GM19240 (cell line): Measurements from ENCODE around the gene TPP2.

Experiments used
- DNase-seq: peaks from one replicate; pipeline ENCODE4 v3.0.0; 2011; ENCODE audit warnings: low spot score; ENCODE audit not compliant: insufficient read length

Gene TPP2

GRCh38 chr13:102593466-102593865, 3.3 kb upstream of the TPP2 start:
- no peak for DNase-seq

GRCh38 chr13:102597029-102597961, 509 bp downstream of the TPP2 start:
- DNase-seq, result no peak

- DNase-seq, result no peak
Measured at GRCh38 chr13:102598061-102598460, 1.3 kb downstream of the TPP2 start.

GRCh38 chr13:102599426-102600012, 2.7 kb downstream of the TPP2 start:
- DNase-seq, result no peak

GRCh38 chr13:102606537-102607309, 9.9 kb downstream of the TPP2 start:
- DNase-seq, result no peak

GRCh38 chr13:102608974-102609373, 12.2 kb downstream of the TPP2 start:
- no peak for DNase-seq

- DNase-seq, result no peak
Measured at GRCh38 chr13:102609696-102610095, 12.9 kb downstream of the TPP2 start.

GRCh38 chr13:102610296-102610895, 13.6 kb downstream of the TPP2 start:
- no peak for DNase-seq

- DNase-seq, result no peak
Measured at GRCh38 chr13:102617697-102618350, 21.0 kb downstream of the TPP2 start.

GRCh38 chr13:102620516-102620915, 23.7 kb downstream of the TPP2 start:
- no peak for DNase-seq

- DNase-seq, result no peak
Measured at GRCh38 chr13:102626928-102627327, 30.1 kb downstream of the TPP2 start.

- DNase-seq, result no peak
Measured at GRCh38 chr13:102628559-102628958, 31.8 kb downstream of the TPP2 start.

- no peak for DNase-seq
Measured at GRCh38 chr13:102631198-102631597, 34.4 kb downstream of the TPP2 start.

- no peak for DNase-seq
Measured at GRCh38 chr13:102638741-102639140, 42.0 kb downstream of the TPP2 start.

- DNase-seq, result no peak
Measured at GRCh38 chr13:102642029-102642428, 45.2 kb downstream of the TPP2 start.

GRCh38 chr13:102642475-102642874, 45.7 kb downstream of the TPP2 start:
- no peak for DNase-seq

GRCh38 chr13:102643656-102644055, 46.9 kb downstream of the TPP2 start:
- no peak for DNase-seq

GRCh38 chr13:102645701-102646100, 48.9 kb downstream of the TPP2 start:
- DNase-seq, result no peak

GRCh38 chr13:102648046-102648445, 51.3 kb downstream of the TPP2 start:
- no peak for DNase-seq

- DNase-seq, result no peak
Measured at GRCh38 chr13:102650444-102650843, 53.7 kb downstream of the TPP2 start.

- no peak for DNase-seq
Measured at GRCh38 chr13:102651392-102651791, 54.6 kb downstream of the TPP2 start.
